NCI-H146 (cell line): ENCODE measurements around the gene YJU2.
A peak's percentile ranks its signal among the peaks of the same experiment; 100 is the strongest.
"Not testable (repeated sequence)": the region's sequence is repeated elsewhere in the genome, so short reads cannot be mapped to it uniquely, and the experiment has no call there.

Experiments used
- DNase-seq: peaks from one replicate; lab custom pipeline; 2025; lab: John Stamatoyannopoulos, UW

YJU2 gene

GRCh38 chr19:4246767-4247593 is at the start of gene YJU2:
Gene YJU2, plus strand, starts transcription at chr19:4247080. Its CDS starts 67 bp downstream, at chr19:4247147.
- peak; percentile 99 for DNase-seq

- DNase-seq = no peak
These were observed 49.7 kb upstream of the YJU2 start for GRCh38 chr19:4197228-4197624.

- DNase-seq = peak; percentile 34
These were observed 49.0 kb upstream of the YJU2 start for GRCh38 chr19:4197625-4198466.

GRCh38 chr19:4198467-4199126 is 48.3 kb upstream of the YJU2 start:
- no peak for DNase-seq

GRCh38 chr19:4199699-4200293 is 47.1 kb upstream of the YJU2 start:
- DNase-seq = peak; percentile 50

- DNase-seq = no peak
These were observed 45.8 kb upstream of the YJU2 start for GRCh38 chr19:4200940-4201542.

GRCh38 chr19:4201798-4202197 is 45.1 kb upstream of the YJU2 start:
- DNase-seq = no peak

- peak; percentile 26 for DNase-seq
These were observed 39.9 kb upstream of the YJU2 start for GRCh38 chr19:4206818-4207484.

GRCh38 chr19:4208385-4209094 is 38.3 kb upstream of the YJU2 start:
- peak; percentile 30 for DNase-seq

- no peak for DNase-seq
These were observed 36.6 kb upstream of the YJU2 start for GRCh38 chr19:4210166-4210731.

- no peak for DNase-seq
These were observed 33.8 kb upstream of the YJU2 start for GRCh38 chr19:4213116-4213515.

- DNase-seq = no peak
These were observed 31.1 kb upstream of the YJU2 start for GRCh38 chr19:4215807-4216206.

- DNase-seq = no peak
These were observed 30.0 kb upstream of the YJU2 start for GRCh38 chr19:4216846-4217245.

GRCh38 chr19:4217429-4218264 is 29.2 kb upstream of the YJU2 start:
- DNase-seq = no peak

GRCh38 chr19:4218523-4218922 is 28.4 kb upstream of the YJU2 start:
- not testable (repeated sequence) for DNase-seq

- DNase-seq = no peak
These were observed 26.7 kb upstream of the YJU2 start for GRCh38 chr19:4220188-4220587.

- DNase-seq = no peak
These were observed 22.4 kb upstream of the YJU2 start for GRCh38 chr19:4224470-4224869.

- DNase-seq = no peak
These were observed 21.0 kb upstream of the YJU2 start for GRCh38 chr19:4225885-4226284.

GRCh38 chr19:4227771-4228170 is 19.1 kb upstream of the YJU2 start:
- no peak for DNase-seq
